ENCODE measurements around the gene PHF23.

DNA sequence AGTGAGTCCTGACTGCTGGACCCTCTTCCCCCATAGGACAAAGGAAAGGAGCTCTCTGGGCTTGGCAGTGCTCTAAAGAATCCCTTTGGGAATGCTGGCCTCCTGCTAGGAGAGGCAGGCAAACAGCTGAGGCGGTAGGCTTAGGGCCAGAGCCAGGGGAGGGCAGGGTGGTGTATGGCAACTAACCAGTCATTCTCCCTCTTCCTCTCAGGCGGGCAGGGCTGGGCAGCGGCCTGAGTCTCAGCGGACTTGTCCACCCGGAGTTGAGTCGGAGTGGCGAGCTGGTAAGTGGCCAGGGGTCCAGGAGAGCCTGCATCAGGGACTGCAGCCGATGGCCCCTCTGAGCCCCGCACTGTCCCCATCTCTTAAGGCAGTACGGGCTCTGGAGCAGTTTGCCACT, 15.1 kb downstream of the PHF23 start:
- no peak for TF ChIP-seq POLR2A (IDR thresholded peaks at IDR 0.05; ENCODE audit: low read depth, low read length)
- no peak for TF ChIP-seq POLR2AphosphoS5 (IDR thresholded peaks at IDR 0.05; ENCODE audit: low read depth, low read length)
- TF ChIP-seq TAF1 (IDR thresholded peaks at IDR 0.05; ENCODE audit: borderline replicate concordance, low read depth, low read length), result no peak
